CD4-positive, alpha-beta T cell treated with Interleukin-6 for 4 hours (primary cell): Measurements from ENCODE around the gene MND1.

ENCODE experiments used
- DNase-seq: peaks from one replicate; pipeline ENCODE4 v3.0.0-alpha.2; 2020; ENCODE audit warnings: mixed read lengths

The MND1 gene

GRCh38 chr4:153344131-153345011 is at the start of gene MND1:
MND1 (plus strand) TSS chr4:153344688; CDS start chr4:153344738, 50 bp downstream.
- peak; percentile 92 for DNase-seq

GRCh38 chr4:153295131-153295755 is 49.2 kb upstream of the MND1 start:
- DNase-seq = no peak

GRCh38 chr4:153296040-153296823 is 48.3 kb upstream of the MND1 start:
- no peak for DNase-seq

- no peak for DNase-seq
These were observed 47.4 kb upstream of the MND1 start for GRCh38 chr4:153297116-153297515.

GRCh38 chr4:153310793-153311192 is 33.7 kb upstream of the MND1 start:
- no peak for DNase-seq

- DNase-seq = no peak
These were observed 29.6 kb upstream of the MND1 start for GRCh38 chr4:153314915-153315314.

- peak; percentile 47 for DNase-seq
These were observed 25.7 kb upstream of the MND1 start for GRCh38 chr4:153318696-153319320.

GRCh38 chr4:153322791-153323190 is 21.7 kb upstream of the MND1 start:
- DNase-seq = no peak

GRCh38 chr4:153324046-153324445 is 20.4 kb upstream of the MND1 start:
- DNase-seq = no peak

- no peak for DNase-seq
These were observed 18.9 kb upstream of the MND1 start for GRCh38 chr4:153325558-153325957.

GRCh38 chr4:153326513-153326912 is 18.0 kb upstream of the MND1 start:
- no peak for DNase-seq

- no peak for DNase-seq
These were observed 17.2 kb upstream of the MND1 start for GRCh38 chr4:153327247-153327646.

- no peak for DNase-seq
These were observed 11.6 kb upstream of the MND1 start for GRCh38 chr4:153332936-153333335.

- no peak for DNase-seq
These were observed 10.6 kb upstream of the MND1 start for GRCh38 chr4:153333874-153334273.

GRCh38 chr4:153335665-153336064 is 8.8 kb upstream of the MND1 start:
- no peak for DNase-seq

- DNase-seq = no peak
These were observed 6.8 kb upstream of the MND1 start for GRCh38 chr4:153337686-153338085.

GRCh38 chr4:153341575-153342090 is 2.9 kb upstream of the MND1 start:
- no peak for DNase-seq

- no peak for DNase-seq
These were observed 1.5 kb upstream of the MND1 start for GRCh38 chr4:153342751-153343552.

- peak; percentile 67 for DNase-seq
These were observed 809 bp downstream of the MND1 start for GRCh38 chr4:153345012-153345981.

GRCh38 chr4:153346031-153346430 is 1.5 kb downstream of the MND1 start:
- DNase-seq = no peak

- peak; percentile 3 for DNase-seq
These were observed 2.1 kb downstream of the MND1 start for GRCh38 chr4:153346563-153346962.
